PFSK-1 (cell line): ENCODE measurements around the gene FSHR.

Experiments used
- FOXP2 ChIP-seq: optimal IDR thresholded peaks from 2 replicates; pipeline ENCODE3; 2011; ENCODE audit warnings: borderline replicate concordance, control low read depth, inconsistent platforms; ENCODE audit not compliant: insufficient read depth; ENCODE audit errors: extremely low read length, extremely low read depth
- POLR2AphosphoS5 ChIP-seq: IDR thresholded peaks from 2 replicates; pipeline ENCODE4 v1.6.1; 2012; ENCODE audit warnings: low read depth, mild to moderate bottlenecking, control low read depth, low read length, moderate library complexity
- REST ChIP-seq, 2 experiments: IDR thresholded peaks; 2 replicates each; pipeline versions ENCODE4 v1.6.1 to v1.8.0; 2011 to 2012; ENCODE audit warnings: low read depth in 2 of 2, low read length in 2 of 2, control low read depth in 1 of 2, inconsistent platforms in 1 of 2, mild to moderate bottlenecking in 1 of 2, moderate library complexity in 1 of 2; ENCODE audit not compliant: insufficient read depth in 1 of 2
- SIN3A ChIP-seq: IDR thresholded peaks from 2 replicates; pipeline ENCODE4 v1.6.1; 2012; ENCODE audit warnings: mild to moderate bottlenecking, low read length, moderate library complexity, borderline replicate concordance; ENCODE audit not compliant: insufficient read depth
- TAF1 ChIP-seq: IDR thresholded peaks from 2 replicates; pipeline ENCODE4 v1.6.1; 2012; ENCODE audit warnings: low read length, control low read depth, borderline replicate concordance; ENCODE audit not compliant: insufficient read depth

FSHR gene

GRCh38 chr2:48978131-48978530, 176.2 kb downstream of the FSHR start:
- no peak for TF ChIP-seq TAF1

GRCh38 chr2:48971801-48972200, 182.5 kb downstream of the FSHR start:
- no peak for TF ChIP-seq SIN3A
- TF ChIP-seq POLR2AphosphoS5: no peak
- no peak for TF ChIP-seq REST (IDR thresholded peaks at IDR 0.05; ENCODE audit: insufficient read depth in 1 of 2, low read depth in 2 of 2, low read length in 2 of 2)
- no peak for TF ChIP-seq TAF1
- no peak for TF ChIP-seq FOXP2

GRCh38 chr2:48968011-48968410, 186.3 kb downstream of the FSHR start:
- no peak for TF ChIP-seq FOXP2
- no peak for TF ChIP-seq POLR2AphosphoS5
- TF ChIP-seq REST (IDR thresholded peaks at IDR 0.05; ENCODE audit: insufficient read depth in 1 of 2, low read depth in 2 of 2, low read length in 2 of 2): no peak
- TF ChIP-seq TAF1: no peak
- no peak for TF ChIP-seq SIN3A

GRCh38 chr2:48965204-48965603, 189.1 kb downstream of the FSHR start:
- TF ChIP-seq REST (IDR thresholded peaks at IDR 0.05; ENCODE audit: insufficient read depth in 1 of 2, low read depth in 2 of 2, low read length in 2 of 2) (no peak), TAF1 (no peak), POLR2AphosphoS5 (no peak), SIN3A (no peak), FOXP2 (no peak)

GRCh38 chr2:48961009-48961408, 193.3 kb downstream of the FSHR start:
- TF ChIP-seq POLR2AphosphoS5 (no peak), SIN3A (no peak), TAF1 (no peak), FOXP2 (no peak)

- TF ChIP-seq REST (IDR thresholded peaks at IDR 0.05; ENCODE audit: insufficient read depth in 1 of 2, low read depth in 2 of 2, low read length in 2 of 2) (no peak), FOXP2 (no peak), SIN3A (no peak), POLR2AphosphoS5 (no peak), TAF1 (no peak)
Observed at GRCh38 chr2:48954935-48955334, 199.4 kb downstream of the FSHR start.
